Activated CD4-positive, alpha-beta T cell treated with anti-CD3 and anti-CD28 coated beads, Interleukin-2, amount 50 U/mL, for 1 hour (primary cell): Measurements from ENCODE around the gene OR56A3.

ENCODE experiments used
- DNase-seq: peaks from one replicate; pipeline ENCODE4 v3.0.0-alpha.2; 2020

The OR56A3 gene

DNA sequence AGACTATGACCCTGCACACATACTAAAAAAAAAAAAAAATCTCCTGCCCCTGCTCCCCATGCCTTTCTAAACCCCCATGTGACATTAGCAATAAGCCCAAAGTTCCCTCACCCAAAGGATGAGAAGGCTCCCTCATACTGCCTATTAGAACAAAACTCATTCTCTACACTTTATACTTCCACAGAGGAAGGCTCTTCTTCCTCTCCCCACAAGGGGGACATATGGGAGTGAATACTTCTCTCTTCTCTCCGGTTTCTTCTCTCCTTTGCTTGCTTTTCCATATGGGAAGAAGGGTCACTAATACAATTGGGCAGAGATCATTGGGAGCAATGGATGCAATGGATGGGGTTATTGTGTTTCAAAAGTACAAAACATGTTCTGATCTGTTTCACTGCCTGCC lies 41.4 kb downstream of the OR56A3 start:
- DNase-seq, result no peak

DNA sequence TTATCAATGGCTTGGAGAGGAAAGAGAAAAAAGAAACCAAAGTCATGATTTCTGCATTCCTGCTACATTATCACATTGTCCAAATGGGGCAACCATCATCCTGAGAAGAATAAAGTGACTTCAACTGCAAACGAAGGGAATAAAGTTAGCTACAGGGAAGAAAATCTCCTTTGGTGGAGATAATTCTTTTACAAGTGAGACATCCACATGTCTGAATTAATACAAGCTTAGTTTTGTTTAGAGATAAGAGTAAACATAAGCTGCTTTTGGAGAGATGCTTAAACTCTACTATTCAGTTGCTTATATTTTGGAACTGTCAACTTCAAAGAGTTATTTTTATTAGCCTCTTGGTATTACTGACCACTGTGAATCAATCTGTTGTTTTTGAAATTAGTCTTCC lies 44.8 kb downstream of the OR56A3 start, which contains the start of gene OR52L1:
Gene OR52L1 (minus strand): TSS at position 101 of the 400 bp plus-strand sequence. CDS start 55 bp downstream, at position 46.
- DNase-seq, result no peak

DNA sequence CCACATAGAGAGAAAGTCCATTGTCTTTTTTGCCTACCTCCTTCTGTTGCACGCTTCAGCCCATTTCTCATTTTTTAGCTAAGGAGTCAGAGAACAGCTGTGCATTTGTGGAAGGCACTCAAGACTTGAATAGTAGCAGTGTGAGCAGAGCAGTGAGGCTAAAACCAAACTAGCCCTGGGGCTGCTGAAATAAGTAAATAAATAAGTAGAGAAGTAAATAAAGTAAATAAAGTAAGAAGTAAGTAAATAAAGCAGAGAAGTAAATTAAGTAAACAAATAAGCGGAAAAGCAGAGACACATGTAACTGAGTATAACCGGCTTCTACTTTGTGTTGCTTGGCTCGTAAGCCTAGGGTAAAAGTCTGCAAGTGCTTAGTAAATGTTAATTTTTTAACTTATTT lies 47.2 kb downstream of the OR56A3 start:
- no peak for DNase-seq

DNA sequence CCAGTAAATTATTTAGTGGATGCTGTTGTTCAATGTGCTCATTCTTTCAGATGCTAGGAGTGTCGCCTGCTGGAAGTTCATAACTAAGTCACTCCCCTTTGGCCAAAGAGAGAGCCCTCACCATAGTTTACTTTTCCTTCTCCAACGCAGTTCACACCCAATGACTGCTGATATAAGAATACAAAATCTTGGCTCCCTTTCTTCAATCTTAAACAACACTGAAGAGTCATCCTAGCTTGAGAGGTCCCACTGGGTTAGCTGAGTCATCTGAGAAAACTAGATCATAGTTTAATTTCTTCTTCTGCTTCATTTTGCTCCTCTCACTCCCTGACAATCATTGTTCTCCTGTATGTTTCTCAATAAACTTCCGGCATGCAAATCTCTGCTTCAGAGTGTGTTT lies 50.1 kb downstream of the OR56A3 start:
- DNase-seq, result no peak

DNA sequence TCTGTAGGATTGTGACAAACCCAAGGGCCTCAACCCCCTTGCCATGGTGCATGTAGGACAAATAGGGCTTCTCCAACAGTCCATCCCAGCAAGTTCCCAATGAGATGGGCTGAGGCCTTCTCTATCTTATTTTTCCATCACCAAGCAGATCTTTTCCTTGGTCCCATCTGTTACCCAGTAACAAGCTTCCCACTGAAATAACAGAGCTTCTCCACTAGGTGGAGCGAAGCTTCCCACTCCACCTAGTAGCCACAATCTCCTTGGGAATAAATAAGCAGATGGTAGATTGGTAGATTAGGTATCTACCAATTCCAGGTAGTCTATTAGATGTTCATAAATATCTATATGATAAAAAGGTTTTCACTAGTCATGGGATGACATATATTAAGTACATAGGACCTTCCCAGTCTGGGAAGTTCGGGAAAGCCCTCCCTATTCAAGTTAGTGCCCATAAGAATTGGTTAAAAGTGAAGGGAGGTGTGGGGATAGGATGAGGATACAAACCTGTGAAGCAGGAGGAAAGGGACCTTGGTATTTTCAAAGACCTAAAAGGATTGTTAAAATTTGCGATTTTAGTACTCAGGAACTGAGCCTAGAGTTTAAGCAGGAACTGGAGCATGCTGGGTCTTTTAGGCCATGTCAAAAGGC lies 50.7 kb downstream of the OR56A3 start:
- DNase-seq, result no peak

DNA sequence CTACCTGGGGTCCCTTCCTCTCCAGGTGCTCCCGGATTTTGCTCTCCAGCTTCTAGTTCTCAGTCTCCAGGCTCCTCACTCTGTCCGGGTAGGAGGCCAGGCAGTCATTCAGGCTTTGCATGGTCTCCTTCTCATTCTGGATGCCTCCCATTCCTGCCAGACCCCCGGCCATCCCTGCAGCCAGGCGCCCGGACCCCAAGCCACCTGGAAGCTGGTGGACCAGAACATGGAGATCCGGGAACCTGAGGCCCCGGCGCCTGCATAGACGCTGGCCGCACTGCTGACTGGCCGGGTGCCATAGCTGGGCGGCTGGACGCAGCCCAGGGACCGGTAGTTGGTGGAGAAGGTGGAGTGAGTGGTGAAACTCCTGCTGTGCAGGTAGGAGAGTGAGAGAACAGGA lies 52.7 kb downstream of the OR56A3 start:
- DNase-seq, result no peak
